ENCODE results near the gene NGRN. TPM values are rescaled to one million over a fixed set of nuclear protein-coding genes. Genes with fewer than 3 reads are reported as not detected.

Gene NGRN
- total and polyA plus RNA-seq, 2 donors (not counting 1 experiment from before 2014, with no cell fraction given) = 23.1 to 45.5 TPM

GRCh38 chr15:90309020-90309419 lies 43.5 kb downstream of the NGRN start:
- H3K4me3 Mint-ChIP-seq = no peak overlapping the region
- intact Hi-C loops (cut with micrococcal nuclease) = no loop called here
- Histone ChIP-seq H3K4me1 (ENCODE audit: control insufficient read depth in 2 of 2, insufficient read depth in 2 of 2, low read length in 2 of 2) (peaks cover 7 to 9% of the 10 kb centered on the region in 2 donors), H3K36me3 (replicated peaks in 1 of 2; ENCODE audit: control extremely low read depth in 1 of 2, control insufficient read depth in 1 of 2, extremely low read depth in 1 of 2, insufficient read depth in 2 of 2, low read length in 1 of 2) (no peaks in the 10 kb centered on the region), H3K4me3 (ENCODE audit: control extremely low read depth in 1 of 5, extremely low read depth in 1 of 5, insufficient read depth in 1 of 5, low read depth in 2 of 5, low read length in 4 of 5) (no peak overlapping the region), H3K9me3 (ENCODE audit: control extremely low read depth in 1 of 3, control insufficient read depth in 2 of 3, insufficient read depth in 1 of 3, low read length in 2 of 3) (no peaks in the 10 kb centered on the region), H3K27me3 (replicated peaks in 1 of 4; ENCODE audit: control extremely low read depth in 1 of 4, control insufficient read depth in 3 of 4, insufficient read depth in 4 of 4, low read length in 3 of 4) (no peaks in the 10 kb centered on the region), H4K20me1 (ENCODE audit: control insufficient read depth, insufficient read depth, low read length, poor library complexity, severe bottlenecking) (no peaks in the 10 kb centered on the region), H2AFZ (ENCODE audit: insufficient read depth, low read depth, low read length, poor library complexity, severe bottlenecking) (no peak overlapping the region), H3K79me2 (ENCODE audit: control insufficient read depth, insufficient read depth, low read length) (no peaks in the 10 kb centered on the region), H3K4me2 (replicated peaks; ENCODE audit: low read depth, low read length, poor library complexity, severe bottlenecking) (no peak overlapping the region), H3K9ac (ENCODE audit: low read length) (no peak overlapping the region), H3K27ac (ENCODE audit: low read length in 2 of 2) (no peak overlapping the region)
- no peaks in the 10 kb centered on the region for H3K9me3 Mint-ChIP-seq (ENCODE audit: insufficient read depth)
- CTCF ChIA-PET = interaction anchor here (3.2 to 7.5 kb wide), 2 partner anchors 8 to 10 kb away, joined by 15 to 48 read pairs; no protein-coding TSS in a partner anchor
- WGBS (ENCODE audit: insufficient coverage) = 92% methylated on average over 4 of the region's 4 CpGs
- ATAC-seq (ENCODE audit: low read depth) (no peak), DNase-seq (no peak)
- H3K4me1 Mint-ChIP-seq = peaks cover 12% of the 10 kb centered on the region
- H3K27me3 Mint-ChIP-seq = no peaks in the 10 kb centered on the region
- no peak overlapping the region for H3K27ac Mint-ChIP-seq
- TF ChIP-seq EZH2 (IDR thresholded peaks at IDR 0.05; ENCODE audit: borderline replicate concordance, insufficient read depth, low read depth, low read length, poor library complexity, severe bottlenecking) = no peak
- no peak for TF ChIP-seq CTCF (IDR thresholded peaks at IDR 0.05)
- POLR2A ChIA-PET = no interaction called here

- ChIA-PET POLR2A (interaction anchor here (0.7 kb wide), 1 partner anchor 407 kb away, joined by 3 read pairs; no protein-coding TSS in a partner anchor), CTCF (interaction anchor here (0.6 to 2.5 kb wide), 4 partner anchors 13 to 1410 kb away, joined by 3 to 9 read pairs (median 6); no protein-coding TSS in a partner anchor)
- Mint-ChIP-seq H3K9me3 (ENCODE audit: insufficient read depth) (no peaks in the 10 kb centered on the region), H3K27me3 (no peaks in the 10 kb centered on the region), H3K4me1 (peaks cover 5% of the 10 kb centered on the region), H3K4me3 (no peak overlapping the region), H3K27ac (no peak overlapping the region)
- DNase-seq (no peak), ATAC-seq (ENCODE audit: low read depth) (no peak)
- H3K9ac ChIP-seq (ENCODE audit: low read length) = no peak overlapping the region
- no CpG with 5 or more reads among the region's 5 CpGs for WGBS (ENCODE audit: insufficient coverage)
- intact Hi-C loops (cut with micrococcal nuclease) = no loop called here
- H3K27ac ChIP-seq (ENCODE audit: low read length in 2 of 2) = no peak overlapping the region
- H3K79me2 ChIP-seq (ENCODE audit: control insufficient read depth, insufficient read depth, low read length) = no peaks in the 10 kb centered on the region
- H3K36me3 ChIP-seq (replicated peaks in 1 of 2; ENCODE audit: control extremely low read depth in 1 of 2, control insufficient read depth in 1 of 2, extremely low read depth in 1 of 2, insufficient read depth in 2 of 2, low read length in 1 of 2) = no peaks in the 10 kb centered on the region
- H3K4me3 ChIP-seq (ENCODE audit: control extremely low read depth in 1 of 5, extremely low read depth in 1 of 5, insufficient read depth in 1 of 5, low read depth in 2 of 5, low read length in 4 of 5) = no peak overlapping the region
- TF ChIP-seq CTCF (IDR thresholded peaks at IDR 0.05) = no peak
- H3K9me3 ChIP-seq (ENCODE audit: control extremely low read depth in 1 of 3, control insufficient read depth in 2 of 3, insufficient read depth in 1 of 3, low read length in 2 of 3) = no peaks in the 10 kb centered on the region
- H3K4me2 ChIP-seq (replicated peaks; ENCODE audit: low read depth, low read length, poor library complexity, severe bottlenecking) = no peak overlapping the region
- H3K27me3 ChIP-seq (replicated peaks in 1 of 4; ENCODE audit: control extremely low read depth in 1 of 4, control insufficient read depth in 3 of 4, insufficient read depth in 4 of 4, low read length in 3 of 4) = peaks cover 0 to 3% (median 2%) of the 10 kb centered on the region in 4 experiments
- no peaks in the 10 kb centered on the region for H4K20me1 ChIP-seq (ENCODE audit: control insufficient read depth, insufficient read depth, low read length, poor library complexity, severe bottlenecking)
- H3K4me1 ChIP-seq (ENCODE audit: control insufficient read depth in 2 of 2, insufficient read depth in 2 of 2, low read length in 2 of 2) = peaks cover 3 to 6% of the 10 kb centered on the region in 2 donors
- no peak overlapping the region for H2AFZ ChIP-seq (ENCODE audit: insufficient read depth, low read depth, low read length, poor library complexity, severe bottlenecking)
These were observed 50.0 kb downstream of the NGRN start for GRCh38 chr15:90315278-90315982.
